ENCODE results near the gene PPP4R4.

The PPP4R4 gene

DNA sequence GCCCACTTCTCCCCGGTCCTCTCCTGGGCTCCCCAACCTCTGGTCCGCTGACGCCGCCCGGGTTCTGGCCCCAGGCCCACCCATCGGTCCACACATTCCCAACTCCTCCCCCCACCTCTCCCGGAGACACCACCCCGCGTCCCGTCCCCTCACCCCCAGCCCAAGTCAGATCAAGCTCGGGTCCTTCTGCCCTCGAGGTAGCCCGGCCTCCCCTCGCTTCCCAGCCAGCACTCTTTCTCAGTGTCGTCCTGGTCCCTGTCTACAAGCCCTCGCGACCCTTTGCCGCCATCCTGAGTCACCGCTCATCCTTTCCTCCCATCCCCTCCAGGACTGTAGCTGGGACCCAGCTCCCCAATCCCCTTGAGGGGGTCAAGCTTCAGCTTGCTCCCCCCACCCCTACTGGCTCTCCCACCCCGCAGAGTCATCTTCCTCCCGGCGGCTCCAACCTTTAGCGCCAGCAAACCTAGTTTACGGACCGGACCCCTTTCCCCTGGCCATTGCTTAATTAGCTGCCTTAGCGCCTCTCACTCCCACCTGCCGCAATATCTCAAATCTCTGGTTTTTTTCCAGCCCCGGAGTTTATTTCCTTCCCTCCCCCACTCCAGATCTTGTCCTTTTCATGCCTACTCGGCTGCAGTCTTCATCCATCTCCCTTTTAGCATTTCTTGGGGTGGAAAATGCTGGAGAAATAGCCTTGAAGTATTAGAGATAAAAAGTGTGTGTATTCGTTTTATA is 1.1 kb downstream of the PPP4R4 start:
- Histone ChIP-seq H3K36me3 (no peaks in the 10 kb centered on the region), H3K9me3 (no peaks in the 10 kb centered on the region), H3K4me1 (ENCODE audit: control insufficient read depth in 1 of 2, insufficient read depth in 1 of 2, low read depth in 1 of 2, low read length in 1 of 2) (peaks cover 7 to 20% of the 10 kb centered on the region in 2 experiments), H3K27ac (no peak overlapping the region), H3K4me3 (ENCODE audit: low read depth in 1 of 2, low read length in 1 of 2) (peak overlapping the region in 1 of 2 experiments; percentile 66), H3K27me3 (peaks cover 93% of the 10 kb centered on the region)
- TF ChIP-seq, protein P1, sequence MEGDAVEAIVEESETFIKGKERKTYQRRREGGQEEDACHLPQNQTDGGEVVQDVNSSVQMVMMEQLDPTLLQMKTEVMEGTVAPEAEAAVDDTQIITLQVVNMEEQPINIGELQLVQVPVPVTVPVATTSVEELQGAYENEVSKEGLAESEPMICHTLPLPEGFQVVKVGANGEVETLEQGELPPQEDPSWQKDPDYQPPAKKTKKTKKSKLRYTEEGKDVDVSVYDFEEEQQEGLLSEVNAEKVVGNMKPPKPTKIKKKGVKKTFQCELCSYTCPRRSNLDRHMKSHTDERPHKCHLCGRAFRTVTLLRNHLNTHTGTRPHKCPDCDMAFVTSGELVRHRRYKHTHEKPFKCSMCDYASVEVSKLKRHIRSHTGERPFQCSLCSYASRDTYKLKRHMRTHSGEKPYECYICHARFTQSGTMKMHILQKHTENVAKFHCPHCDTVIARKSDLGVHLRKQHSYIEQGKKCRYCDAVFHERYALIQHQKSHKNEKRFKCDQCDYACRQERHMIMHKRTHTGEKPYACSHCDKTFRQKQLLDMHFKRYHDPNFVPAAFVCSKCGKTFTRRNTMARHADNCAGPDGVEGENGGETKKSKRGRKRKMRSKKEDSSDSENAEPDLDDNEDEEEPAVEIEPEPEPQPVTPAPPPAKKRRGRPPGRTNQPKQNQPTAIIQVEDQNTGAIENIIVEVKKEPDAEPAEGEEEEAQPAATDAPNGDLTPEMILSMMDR (IDR thresholded peaks at IDR 0.05), result no peak

DNA sequence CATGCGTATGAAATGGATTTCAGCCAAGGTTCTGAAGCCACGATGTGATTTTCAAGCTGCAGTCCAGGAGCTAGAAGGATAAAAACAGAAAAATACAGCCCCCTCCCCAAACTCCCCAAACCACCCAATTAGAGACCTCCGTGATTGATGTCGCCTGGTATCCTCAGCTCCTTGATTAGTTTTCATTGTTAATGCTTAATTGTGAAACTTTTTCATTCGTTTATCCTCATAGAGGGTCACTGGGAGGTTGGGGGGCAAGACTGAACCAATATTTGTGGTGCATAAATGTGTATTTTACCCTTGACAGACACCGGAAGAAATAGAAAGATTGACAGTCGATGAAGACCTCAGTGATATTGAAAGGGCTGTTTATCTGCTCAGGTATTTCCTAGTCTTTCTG is 1.6 kb downstream of the PPP4R4 start:
- Histone ChIP-seq H3K36me3 (no peaks in the 10 kb centered on the region), H3K4me1 (ENCODE audit: control insufficient read depth in 1 of 2, insufficient read depth in 1 of 2, low read depth in 1 of 2, low read length in 1 of 2) (peaks cover 7 to 16% of the 10 kb centered on the region in 2 experiments), H3K4me3 (ENCODE audit: low read depth in 1 of 2, low read length in 1 of 2) (no peak overlapping the region), H3K9me3 (no peaks in the 10 kb centered on the region), H3K27ac (no peak overlapping the region), H3K27me3 (peaks cover 97% of the 10 kb centered on the region)
- TF ChIP-seq, protein P1 (IDR thresholded peaks at IDR 0.05), result no peak

DNA sequence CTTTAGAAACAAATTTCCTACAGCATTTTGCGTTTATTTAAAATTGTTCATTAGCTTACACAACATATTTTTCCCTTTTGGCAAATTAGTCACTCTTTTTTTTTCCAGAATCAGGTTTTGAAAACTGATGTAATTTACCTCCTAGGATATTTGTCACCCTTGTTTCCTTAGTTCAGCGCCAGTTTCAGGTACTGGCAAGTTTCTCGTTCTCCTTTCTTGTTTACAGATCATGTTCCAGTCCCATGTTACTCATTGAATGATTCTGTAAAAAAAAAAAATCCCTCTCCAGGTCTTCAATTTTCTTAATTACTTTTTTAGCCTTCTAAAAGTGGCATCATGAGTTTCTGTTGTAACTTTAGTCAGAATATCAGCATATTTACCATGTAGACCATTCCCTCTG is 2.7 kb downstream of the PPP4R4 start:
- TF ChIP-seq, protein P1 (IDR thresholded peaks at IDR 0.05), result no peak
- H3K9me3 ChIP-seq, result no peaks in the 10 kb centered on the region
- H3K4me1 ChIP-seq (ENCODE audit: control insufficient read depth in 1 of 2, insufficient read depth in 1 of 2, low read depth in 1 of 2, low read length in 1 of 2), result peaks cover 7 to 16% of the 10 kb centered on the region in 2 experiments
- H3K27me3 ChIP-seq, result peaks cover 97% of the 10 kb centered on the region
- H3K27ac ChIP-seq, result no peak overlapping the region
- no peak overlapping the region for H3K4me3 ChIP-seq (ENCODE audit: low read depth in 1 of 2, low read length in 1 of 2)
- no peaks in the 10 kb centered on the region for H3K36me3 ChIP-seq

DNA sequence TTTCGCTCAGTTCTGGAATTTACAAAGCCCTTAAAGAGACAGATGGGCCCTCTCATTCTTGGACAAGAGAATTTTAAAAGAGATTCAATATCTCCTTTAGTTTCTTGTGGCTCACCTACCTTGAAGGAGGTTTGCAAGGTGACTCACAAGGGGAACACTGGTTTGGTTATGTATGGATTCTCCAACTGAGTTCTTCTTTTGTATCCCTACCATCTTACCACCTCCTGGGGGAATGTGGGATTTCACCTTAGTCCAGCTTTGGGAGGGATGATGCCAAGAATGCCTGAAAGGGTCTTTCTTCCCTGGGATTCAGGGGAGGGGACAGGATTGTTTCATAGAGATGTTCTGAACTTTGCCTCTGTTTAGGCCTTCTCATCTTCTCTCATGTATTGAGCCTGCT is 3.7 kb downstream of the PPP4R4 start:
- H3K4me3 ChIP-seq (ENCODE audit: low read depth in 1 of 2, low read length in 1 of 2), result no peak overlapping the region
- H3K27ac ChIP-seq, result no peak overlapping the region
- peaks cover 7 to 16% of the 10 kb centered on the region in 2 experiments for H3K4me1 ChIP-seq (ENCODE audit: control insufficient read depth in 1 of 2, insufficient read depth in 1 of 2, low read depth in 1 of 2, low read length in 1 of 2)
- no peaks in the 10 kb centered on the region for H3K9me3 ChIP-seq
- peaks cover 97% of the 10 kb centered on the region for H3K27me3 ChIP-seq
- H3K36me3 ChIP-seq, result no peaks in the 10 kb centered on the region
- TF ChIP-seq, protein P1 (IDR thresholded peaks at IDR 0.05), result no peak

DNA sequence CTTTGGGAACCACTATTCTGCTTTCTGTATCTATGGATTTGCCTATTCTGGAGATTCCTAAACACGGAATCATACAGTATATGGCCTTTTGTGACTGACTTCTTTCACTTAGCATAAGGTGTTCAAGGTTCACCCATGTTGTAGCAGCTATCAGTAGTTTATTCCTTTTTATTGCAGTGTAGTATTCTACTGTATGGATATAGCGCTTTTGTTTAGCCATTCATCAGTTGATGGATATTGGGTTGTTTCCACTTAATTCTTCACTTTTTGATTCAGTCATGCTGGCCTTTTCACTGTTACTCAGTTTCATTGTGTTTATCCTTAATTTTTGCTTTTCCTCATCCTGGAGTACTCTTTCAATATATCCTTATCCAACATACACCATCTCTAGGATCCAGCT is 5.1 kb downstream of the PPP4R4 start:
- Histone ChIP-seq H3K4me3 (ENCODE audit: low read depth in 1 of 2, low read length in 1 of 2) (no peak overlapping the region), H3K9me3 (no peaks in the 10 kb centered on the region), H3K4me1 (ENCODE audit: control insufficient read depth in 1 of 2, insufficient read depth in 1 of 2, low read depth in 1 of 2, low read length in 1 of 2) (peaks cover 3 to 8% of the 10 kb centered on the region in 2 experiments), H3K27ac (no peak overlapping the region), H3K36me3 (no peaks in the 10 kb centered on the region), H3K27me3 (peaks cover 95% of the 10 kb centered on the region)
- TF ChIP-seq, protein P1 (IDR thresholded peaks at IDR 0.05), result no peak
